HG02763 (cell line): ENCODE results near the gene WDR72.
"Not testable (repeated sequence)": the region's sequence is repeated elsewhere in the genome, so short reads cannot be mapped to it uniquely, and the experiment has no call there.

Experiments used
- ATAC-seq: cut with Tn5 transposase; IDR thresholded peaks from one replicate; pipeline ENCODE4 v1.9.1; 2021; ENCODE audit warnings: mild to moderate bottlenecking, moderate library complexity; ENCODE audit not compliant: unreplicated experiment

Gene WDR72

GRCh38 chr15:53710906-53711305 lies 48.6 kb downstream of the WDR72 start:
- no peak for ATAC-seq

- no peak for ATAC-seq
Observed at GRCh38 chr15:53709821-53710220, 49.6 kb downstream of the WDR72 start.

GRCh38 chr15:53695365-53695764 lies 64.1 kb downstream of the WDR72 start:
- no peak for ATAC-seq

GRCh38 chr15:53694476-53694874 lies 65.0 kb downstream of the WDR72 start:
- no peak for ATAC-seq

GRCh38 chr15:53693729-53694475 lies 65.6 kb downstream of the WDR72 start:
- ATAC-seq, result no peak

GRCh38 chr15:53684162-53684561 lies 75.3 kb downstream of the WDR72 start:
- ATAC-seq, result not testable (repeated sequence)

- ATAC-seq, result no peak
Observed at GRCh38 chr15:53681056-53681455, 78.4 kb downstream of the WDR72 start.

GRCh38 chr15:53675832-53676231 lies 83.6 kb downstream of the WDR72 start:
- ATAC-seq, result no peak

GRCh38 chr15:53671545-53671944 lies 87.9 kb downstream of the WDR72 start:
- ATAC-seq, result no peak

- no peak for ATAC-seq
Observed at GRCh38 chr15:53670701-53671100, 88.8 kb downstream of the WDR72 start.

GRCh38 chr15:53665930-53666329 lies 93.5 kb downstream of the WDR72 start:
- ATAC-seq, result no peak

GRCh38 chr15:53658827-53659555 lies 100.5 kb downstream of the WDR72 start:
- no peak for ATAC-seq

- no peak for ATAC-seq
Observed at GRCh38 chr15:53658255-53658654, 101.2 kb downstream of the WDR72 start.

- no peak for ATAC-seq
Observed at GRCh38 chr15:53648934-53649333, 110.5 kb downstream of the WDR72 start.

- no peak for ATAC-seq
Observed at GRCh38 chr15:53644660-53645059, 114.8 kb downstream of the WDR72 start.

GRCh38 chr15:53634517-53635106 lies 124.9 kb downstream of the WDR72 start:
- ATAC-seq, result no peak

- no peak for ATAC-seq
Observed at GRCh38 chr15:53627279-53627678, 132.2 kb downstream of the WDR72 start.

GRCh38 chr15:53625962-53626845 lies 133.3 kb downstream of the WDR72 start:
- no peak for ATAC-seq

- no peak for ATAC-seq
Observed at GRCh38 chr15:53625260-53625659, 134.2 kb downstream of the WDR72 start.

- ATAC-seq, result no peak
Observed at GRCh38 chr15:53618461-53618860, 141.0 kb downstream of the WDR72 start.
